ENCODE results near the gene DNAJC10.
"Not testable (repeated sequence)": the region's sequence is repeated elsewhere in the genome, so short reads cannot be mapped to it uniquely, and the experiment has no call there.

Gene DNAJC10

DNA sequence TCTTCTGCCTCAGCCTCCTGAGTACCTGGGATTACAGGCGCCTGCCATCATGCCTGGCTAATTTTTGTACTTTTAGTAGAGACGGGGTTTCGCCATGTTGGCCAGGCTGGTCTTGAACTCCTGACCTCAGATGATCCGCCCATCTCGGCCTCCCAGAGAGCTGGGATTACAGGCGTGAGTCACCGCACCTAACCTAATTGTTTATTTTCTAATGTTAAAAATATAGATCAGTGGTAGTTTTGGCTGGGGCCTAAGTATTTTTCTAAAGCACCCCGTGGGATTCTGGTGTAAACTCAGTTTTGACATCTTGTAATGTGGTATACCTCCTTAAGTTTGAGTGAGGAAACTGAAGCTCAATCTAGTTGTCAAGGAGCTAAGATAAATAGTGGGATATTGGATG, 20.8 kb downstream of the DNAJC10 start:
- H3K9me3 Mint-ChIP-seq, H3K27ac Mint-ChIP-seq, H3K4me1 Mint-ChIP-seq, H3K4me3 Mint-ChIP-seq, H3K27me3 Mint-ChIP-seq, CTCF ChIA-PET, DNase-seq: not testable (repeated sequence)
- peaks cover 15% of the 10 kb centered on the region for H3K36me3 Mint-ChIP-seq

DNA sequence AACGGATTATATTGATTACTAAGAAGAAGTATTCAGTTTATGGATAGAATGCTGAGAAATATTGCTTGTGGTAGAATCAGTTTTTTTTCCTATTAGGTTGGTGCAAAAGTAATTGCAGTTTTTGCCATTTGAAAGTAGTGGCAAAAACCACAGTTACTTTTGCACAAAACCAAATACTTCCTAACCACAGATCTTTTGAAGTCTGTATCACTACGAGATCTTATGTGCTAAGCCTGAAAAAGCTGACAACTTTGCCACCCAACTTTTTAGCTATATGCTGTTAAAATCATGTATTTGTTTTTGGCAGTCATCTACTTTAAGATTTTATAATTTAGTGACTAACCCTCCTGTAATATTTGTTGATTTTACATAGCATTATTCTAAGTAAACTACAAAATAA, 24.6 kb downstream of the DNAJC10 start:
- no peak for DNase-seq
- peaks cover 33% of the 10 kb centered on the region for H3K36me3 Mint-ChIP-seq

DNA sequence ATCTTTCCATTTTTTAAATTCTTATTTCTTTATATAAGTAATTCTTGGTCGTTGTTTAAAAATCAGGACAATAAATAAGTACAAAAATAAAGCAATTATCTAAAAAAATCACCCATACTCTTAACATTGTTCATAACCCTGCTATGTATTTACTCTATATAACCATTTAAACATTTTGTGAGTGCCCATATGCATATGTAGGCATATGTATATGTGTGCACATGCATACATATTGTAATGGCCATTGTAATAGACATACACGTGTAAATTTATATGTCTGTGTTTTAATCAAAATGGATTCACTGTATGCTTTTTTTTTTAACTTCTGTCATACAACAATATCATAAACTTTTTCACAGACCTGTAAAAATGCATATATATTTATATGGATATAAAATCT, 25.6 kb downstream of the DNAJC10 start:
- Mint-ChIP-seq H3K36me3 (peaks cover 38% of the 10 kb centered on the region), H3K4me3 (no peak overlapping the region), H3K27ac (no peak overlapping the region), H3K9me3 (no peaks in the 10 kb centered on the region), H3K4me1 (peaks cover 9% of the 10 kb centered on the region), H3K27me3 (no peaks in the 10 kb centered on the region)
- CTCF ChIA-PET: no interaction called here
- DNase-seq: no peak

More for the DNA sequence above, 24.6 kb downstream of the DNAJC10 start:
- Mint-ChIP-seq H3K27me3 (no peaks in the 10 kb centered on the region), H3K4me1 (peaks cover 9% of the 10 kb centered on the region), H3K27ac (no peak overlapping the region), H3K9me3 (no peaks in the 10 kb centered on the region), H3K4me3 (no peak overlapping the region)
- CTCF ChIA-PET: no interaction called here

DNA sequence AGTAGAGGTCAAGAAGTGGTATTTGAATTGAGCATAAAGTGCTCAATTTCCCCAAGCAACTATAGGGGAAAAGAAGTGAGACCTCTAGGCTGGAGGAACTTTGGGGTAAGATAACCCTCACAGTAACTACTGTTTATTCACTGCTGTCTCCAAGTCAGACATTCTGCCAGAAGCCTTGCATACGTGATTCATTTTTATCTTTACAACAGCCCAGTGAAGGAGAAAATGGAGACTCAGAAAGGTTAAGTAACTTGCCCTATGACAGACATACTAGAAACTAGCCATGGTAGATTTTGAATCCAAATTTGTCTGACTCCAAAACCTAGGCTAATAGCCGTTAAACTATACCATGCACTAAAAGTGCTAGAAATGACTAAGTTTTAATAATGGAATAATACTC, 28.4 kb downstream of the DNAJC10 start:
- no peaks in the 10 kb centered on the region for H3K27me3 Mint-ChIP-seq
- no peak overlapping the region for H3K27ac Mint-ChIP-seq
- H3K36me3 Mint-ChIP-seq: peaks cover 37% of the 10 kb centered on the region
- DNase-seq: no peak
- peaks cover 9% of the 10 kb centered on the region for H3K4me1 Mint-ChIP-seq
- CTCF ChIA-PET: no interaction called here
- no peaks in the 10 kb centered on the region for H3K9me3 Mint-ChIP-seq
- H3K4me3 Mint-ChIP-seq: no peak overlapping the region

DNA sequence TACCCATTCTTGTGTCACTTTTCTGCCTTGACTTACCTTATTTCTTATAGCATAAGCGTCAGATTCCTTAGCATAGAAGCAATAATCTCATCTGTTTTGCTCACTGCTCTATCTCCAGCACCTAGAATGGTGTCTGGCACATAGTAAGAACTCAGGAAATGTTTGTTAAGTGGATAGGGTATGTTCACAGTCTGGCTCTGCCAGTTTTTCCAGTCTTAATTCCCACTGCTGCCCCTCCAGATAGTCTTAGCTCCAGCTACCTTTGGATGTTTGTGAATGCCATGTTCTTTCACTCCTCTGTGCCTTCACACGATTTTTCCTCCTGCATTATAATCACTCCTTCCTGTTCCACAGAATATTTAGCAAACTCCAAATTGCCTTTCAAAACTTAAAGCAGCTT, 29.0 kb downstream of the DNAJC10 start:
- Mint-ChIP-seq H3K27me3 (no peaks in the 10 kb centered on the region), H3K9me3 (no peaks in the 10 kb centered on the region), H3K4me1 (peaks cover 9% of the 10 kb centered on the region), H3K4me3 (no peak overlapping the region), H3K36me3 (peaks cover 40% of the 10 kb centered on the region), H3K27ac (no peak overlapping the region)
- DNase-seq: no peak
- CTCF ChIA-PET: interaction anchor here (0.9 kb wide), 1 partner anchor 38 kb away, joined by 3 read pairs; no protein-coding TSS in a partner anchor

DNA sequence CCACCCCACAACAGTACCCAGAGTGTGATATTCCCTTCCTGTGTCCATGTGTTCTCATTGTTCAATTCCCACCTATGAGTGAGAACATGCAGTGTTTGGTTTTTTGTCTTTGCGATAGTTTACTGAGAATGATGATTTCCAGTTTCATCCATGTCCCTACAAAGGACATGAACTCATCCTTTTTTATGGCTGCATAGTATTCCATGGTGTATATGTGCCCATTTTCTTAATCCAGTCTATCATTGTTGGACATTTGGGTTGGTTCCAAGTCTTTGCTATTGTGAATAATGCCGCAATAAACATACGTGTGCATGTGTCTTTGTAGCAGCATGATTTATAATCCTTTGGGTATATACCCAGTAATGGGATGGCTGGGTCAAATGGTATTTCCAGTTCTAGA, 29.8 kb downstream of the DNAJC10 start:
- CTCF ChIA-PET, H3K4me3 Mint-ChIP-seq, H3K4me1 Mint-ChIP-seq, H3K27me3 Mint-ChIP-seq, H3K9me3 Mint-ChIP-seq, DNase-seq, H3K27ac Mint-ChIP-seq: not testable (repeated sequence)
- H3K36me3 Mint-ChIP-seq: peaks cover 42% of the 10 kb centered on the region

DNA sequence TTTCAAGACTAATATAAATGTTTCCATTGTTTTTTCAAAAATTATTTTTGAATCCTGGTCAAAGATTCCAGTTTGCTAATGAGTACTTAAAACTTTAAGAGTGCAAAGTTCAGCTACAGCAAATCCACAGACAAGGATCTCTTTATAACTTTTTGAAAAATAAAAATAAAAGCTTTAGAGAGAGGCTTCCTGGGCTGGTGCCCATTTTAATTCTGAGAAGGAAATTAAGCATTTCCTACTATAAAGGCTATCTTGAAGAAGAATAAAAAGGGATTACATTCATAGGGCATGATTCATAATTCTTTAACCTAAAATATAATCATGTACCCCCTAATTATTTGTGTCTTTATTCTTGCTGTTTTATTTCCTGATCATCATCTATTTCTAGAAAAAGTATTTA, 38.2 kb downstream of the DNAJC10 start:
- Mint-ChIP-seq H3K4me1 (no peaks in the 10 kb centered on the region), H3K36me3 (peaks cover 28% of the 10 kb centered on the region), H3K27me3 (no peaks in the 10 kb centered on the region), H3K9me3 (no peaks in the 10 kb centered on the region), H3K4me3 (no peak overlapping the region), H3K27ac (no peak overlapping the region)
- CTCF ChIA-PET: interaction anchor here (1.1 kb wide), 1 partner anchor 226 kb away, joined by 3 read pairs; no protein-coding TSS in a partner anchor
- no peak for DNase-seq

DNA sequence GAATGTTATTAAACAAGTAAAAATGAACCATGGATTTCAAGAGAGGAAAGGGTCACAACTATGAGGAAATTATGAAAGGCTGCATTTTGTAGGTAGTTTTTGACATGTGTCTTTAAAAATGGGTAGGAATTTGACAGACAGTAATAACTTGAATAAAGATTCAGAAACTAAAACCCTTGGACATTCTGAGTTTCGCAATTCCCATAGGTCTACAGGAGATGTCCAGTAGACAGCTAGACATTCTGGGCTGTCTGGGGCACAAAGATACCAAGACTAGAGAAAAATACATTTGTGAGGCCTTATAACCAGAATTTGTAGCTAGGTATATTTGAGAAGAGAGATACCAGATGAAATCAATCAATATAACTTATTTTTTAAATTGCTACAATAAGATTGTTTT, 42.3 kb downstream of the DNAJC10 start:
- Mint-ChIP-seq H3K4me3 (no peak overlapping the region), H3K36me3 (peaks cover 31% of the 10 kb centered on the region), H3K27ac (no peak overlapping the region), H3K9me3 (no peaks in the 10 kb centered on the region), H3K27me3 (no peaks in the 10 kb centered on the region), H3K4me1 (no peaks in the 10 kb centered on the region)
- no peak for DNase-seq
- CTCF ChIA-PET: no interaction called here

DNA sequence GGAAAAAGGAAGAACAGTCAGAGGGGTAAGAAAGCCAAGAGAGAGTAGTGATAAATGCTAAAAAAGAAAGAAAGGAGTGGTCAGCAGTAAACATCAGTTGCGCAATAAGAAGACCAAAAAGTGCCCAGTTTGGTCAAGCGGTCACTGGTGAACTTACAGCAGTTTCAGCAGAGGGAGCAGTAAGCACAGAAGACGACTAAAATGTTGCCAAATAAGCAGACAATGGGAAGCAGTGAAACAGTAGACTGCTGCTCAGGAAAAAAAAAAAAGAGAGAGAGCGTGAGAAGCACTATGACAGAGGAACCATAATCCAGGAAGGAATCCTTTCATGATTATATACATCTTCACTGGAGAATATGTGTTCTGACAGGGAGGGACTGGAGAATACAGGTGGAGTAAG, 45.8 kb downstream of the DNAJC10 start:
- DNase-seq: no peak
- H3K27ac Mint-ChIP-seq: no peak overlapping the region
- no peaks in the 10 kb centered on the region for H3K9me3 Mint-ChIP-seq
- no peaks in the 10 kb centered on the region for H3K27me3 Mint-ChIP-seq
- CTCF ChIA-PET: interaction anchor here (1.6 kb wide), 1 partner anchor 218 kb away, joined by 10 read pairs; no protein-coding TSS in a partner anchor
- no peak overlapping the region for H3K4me3 Mint-ChIP-seq
- peaks cover 27% of the 10 kb centered on the region for H3K36me3 Mint-ChIP-seq
- H3K4me1 Mint-ChIP-seq: no peaks in the 10 kb centered on the region

DNA sequence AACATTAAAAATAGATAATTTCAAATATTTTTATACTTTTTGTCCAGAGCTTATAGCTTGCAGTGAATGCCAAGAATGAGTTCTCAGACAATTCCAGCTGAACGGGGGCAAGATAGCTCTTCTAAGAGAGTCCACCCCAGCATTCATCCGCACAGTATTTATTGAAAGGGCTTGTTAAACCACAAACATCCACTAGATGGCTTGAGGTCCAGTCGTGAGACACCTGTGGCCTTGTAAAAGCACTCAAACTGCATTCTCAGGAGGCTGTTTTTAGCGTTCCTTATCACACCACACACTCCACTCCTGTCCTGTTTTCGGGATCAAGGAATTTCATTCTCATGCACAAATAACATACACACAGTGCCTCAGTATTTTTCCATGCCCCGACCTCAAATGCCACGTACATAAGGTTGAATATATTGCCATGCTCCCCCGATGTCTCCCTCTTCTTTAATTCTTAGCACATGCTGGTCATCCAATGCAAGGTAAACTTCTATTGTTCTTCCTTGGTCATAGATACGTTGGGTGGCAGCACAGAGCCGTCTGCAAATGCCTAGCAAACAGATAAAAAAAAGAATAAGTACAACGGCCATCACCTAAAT, 47.4 kb downstream of the DNAJC10 start:
- Mint-ChIP-seq H3K27me3 (no peaks in the 10 kb centered on the region), H3K4me1 (no peaks in the 10 kb centered on the region), H3K4me3 (no peak overlapping the region), H3K9me3 (no peaks in the 10 kb centered on the region), H3K27ac (no peak overlapping the region), H3K36me3 (peaks cover 32% of the 10 kb centered on the region)
- CTCF ChIA-PET: interaction anchor here (1.0 to 1.6 kb wide), 2 partner anchors 8 to 216 kb away, joined by 3 to 10 read pairs; no protein-coding TSS in a partner anchor
- no peak for DNase-seq

DNA sequence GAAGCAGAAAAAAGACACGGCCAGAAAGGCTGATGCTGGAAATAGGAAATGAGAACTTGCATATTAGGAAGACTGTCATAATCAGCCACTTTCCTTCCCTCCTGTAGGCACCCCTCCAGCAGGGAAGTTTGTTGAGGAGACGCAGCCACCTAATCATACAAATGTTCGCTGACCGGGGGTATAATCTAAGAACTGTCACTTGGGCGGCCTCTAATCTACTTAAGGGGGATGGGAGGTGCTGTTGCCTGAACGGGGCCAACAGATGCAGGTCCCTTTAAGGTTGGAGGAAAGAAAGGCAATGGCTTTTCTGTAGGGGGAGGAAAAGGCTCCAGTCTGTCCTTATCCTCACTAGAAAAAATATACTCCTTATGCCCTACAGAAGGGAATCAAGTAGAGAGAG, 50.6 kb downstream of the DNAJC10 start:
- Mint-ChIP-seq H3K4me3 (no peak overlapping the region), H3K27ac (no peak overlapping the region), H3K9me3 (peaks cover 10% of the 10 kb centered on the region), H3K4me1 (no peaks in the 10 kb centered on the region), H3K36me3 (peaks cover 47% of the 10 kb centered on the region), H3K27me3 (no peaks in the 10 kb centered on the region)
- no peak for DNase-seq
- CTCF ChIA-PET: interaction anchor here (1.0 to 2.1 kb wide), 3 partner anchors 12 to 482 kb away, joined by 3 to 20 read pairs (median 5); no protein-coding TSS in a partner anchor

DNA sequence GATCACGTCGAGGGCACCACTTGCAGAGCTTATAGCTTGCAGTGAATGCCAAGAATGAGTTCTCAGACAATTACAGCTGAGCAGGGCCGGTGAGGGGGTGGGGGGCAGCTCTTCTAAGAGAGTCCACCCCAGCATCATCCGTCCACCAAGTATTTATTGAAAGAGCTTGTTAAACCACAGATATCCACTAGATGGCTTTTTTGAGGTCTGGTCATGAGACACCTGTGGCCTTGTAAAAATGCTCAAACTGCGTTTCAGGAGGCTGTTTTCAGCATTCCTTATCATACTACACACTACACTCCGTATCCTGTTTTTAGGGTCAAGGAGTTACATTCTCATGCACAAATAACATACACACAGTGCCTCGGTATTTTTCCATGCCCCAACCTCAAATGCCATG, 51.5 kb downstream of the DNAJC10 start:
- Mint-ChIP-seq H3K9me3 (peaks cover 16% of the 10 kb centered on the region), H3K36me3 (peaks cover 49% of the 10 kb centered on the region), H3K27ac (no peak overlapping the region), H3K4me1 (no peaks in the 10 kb centered on the region), H3K4me3 (no peak overlapping the region), H3K27me3 (no peaks in the 10 kb centered on the region)
- no peak for DNase-seq
- CTCF ChIA-PET: interaction anchor here (0.8 to 1.9 kb wide), 3 partner anchors 23 to 213 kb away, joined by 3 to 20 read pairs (median 4); no protein-coding TSS in a partner anchor

DNA sequence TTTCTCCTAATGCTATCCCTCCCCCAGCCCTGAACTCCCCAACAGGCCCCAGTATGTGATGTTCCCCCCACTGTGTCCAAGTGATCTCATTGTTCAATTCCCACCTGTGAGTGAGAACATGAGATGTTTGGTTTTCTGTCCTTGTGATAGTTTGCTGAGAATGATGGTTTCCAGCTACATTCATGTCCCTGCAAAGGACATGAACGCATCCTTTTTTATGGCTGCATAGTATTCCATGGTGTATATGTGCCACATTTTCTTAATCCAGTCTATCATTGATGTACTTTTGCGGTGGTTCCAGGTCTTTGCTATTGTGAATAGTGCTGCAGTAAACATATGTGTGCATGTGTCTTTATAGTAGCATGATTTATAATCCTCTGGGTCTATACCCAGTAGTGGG, 52.9 kb downstream of the DNAJC10 start:
- H3K9me3 Mint-ChIP-seq: peaks cover 16% of the 10 kb centered on the region
- H3K27me3 Mint-ChIP-seq, H3K27ac Mint-ChIP-seq, CTCF ChIA-PET, DNase-seq, H3K4me1 Mint-ChIP-seq, H3K4me3 Mint-ChIP-seq: not testable (repeated sequence)
- peaks cover 54% of the 10 kb centered on the region for H3K36me3 Mint-ChIP-seq

DNA sequence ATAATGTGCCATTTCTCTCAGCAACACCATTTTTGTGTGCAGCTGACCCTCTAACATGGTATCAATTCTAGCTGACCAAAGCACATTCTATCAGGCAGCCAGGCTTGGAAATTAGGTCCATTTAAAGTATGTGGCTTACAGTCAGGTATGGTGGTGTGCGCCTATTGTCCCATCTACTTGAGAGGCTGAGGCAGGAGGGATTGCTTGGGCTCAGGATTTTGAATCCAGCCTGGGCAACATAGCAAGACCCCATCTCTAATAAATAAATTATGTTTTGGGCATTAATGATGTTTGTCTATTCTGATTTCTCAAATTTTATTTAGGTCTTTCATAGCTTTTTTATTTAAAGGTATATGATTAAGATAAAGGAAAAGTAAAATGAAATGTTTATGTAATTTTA, 63.3 kb downstream of the DNAJC10 start:
- Mint-ChIP-seq H3K27me3 (no peaks in the 10 kb centered on the region), H3K4me1 (no peaks in the 10 kb centered on the region), H3K36me3 (peaks cover 14% of the 10 kb centered on the region), H3K27ac (no peak overlapping the region), H3K4me3 (no peak overlapping the region), H3K9me3 (peaks cover 4% of the 10 kb centered on the region)
- CTCF ChIA-PET: interaction anchor here (2.0 kb wide), 1 partner anchor 14 kb away, joined by 5 read pairs; no protein-coding TSS in a partner anchor
- DNase-seq: no peak

DNA sequence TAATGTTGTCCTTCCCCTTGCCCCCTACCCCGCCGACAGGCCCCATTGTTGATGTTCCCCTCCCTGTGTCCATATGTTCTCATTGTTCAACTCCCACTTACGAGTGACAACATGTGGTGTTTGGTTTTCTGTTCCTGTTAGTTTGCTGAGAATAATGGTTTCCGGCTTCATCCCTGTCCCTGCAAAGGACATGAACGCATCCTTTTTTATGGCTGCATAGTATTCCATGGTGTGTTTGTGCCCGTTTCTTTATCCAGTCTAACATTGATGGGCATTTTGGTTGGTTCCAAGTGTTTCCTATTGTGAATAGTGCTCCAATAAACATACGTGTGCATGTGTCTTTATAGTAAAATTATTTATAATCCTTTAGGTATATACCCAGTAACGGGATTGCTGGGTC, 65.0 kb downstream of the DNAJC10 start:
- H3K4me3 Mint-ChIP-seq, H3K27ac Mint-ChIP-seq, H3K27me3 Mint-ChIP-seq, H3K9me3 Mint-ChIP-seq, CTCF ChIA-PET, DNase-seq, H3K4me1 Mint-ChIP-seq: not testable (repeated sequence)
- H3K36me3 Mint-ChIP-seq: peaks cover 12% of the 10 kb centered on the region

Measured in activated naive CD4-positive, alpha-beta T cell treated with anti-CD3 and anti-CD28 coated beads, Interleukin-2, amount 10 ng/mL, durations not matched to agents 7 days and 5 days (primary cell).